ENCODE results near the gene GTF3C4. TPM values are rescaled to one million over a fixed set of nuclear protein-coding genes. Genes with fewer than 3 reads are reported as not detected.

Gene GTF3C4
- total RNA-seq, 1 experiment from 2014 or later = 42.5 TPM

GRCh38 chr9:132728071-132728470, 57.8 kb downstream of the GTF3C4 start:
- Histone ChIP-seq H3K56ac (ENCODE audit: insufficient read length, low read depth, low read length) (no peak overlapping the region), H3K23me2 (ENCODE audit: insufficient read length, low read depth, low read length, poor library complexity, severe bottlenecking) (peaks cover 3% of the 10 kb centered on the region), H2BK12ac (ENCODE audit: insufficient read length, low read depth, low read length) (no peak overlapping the region), H3K18ac (ENCODE audit: insufficient read length, low read depth, low read length) (no peak overlapping the region), H3K79me2 (ENCODE audit: insufficient read depth, low read length) (no peaks in the 10 kb centered on the region), H3K4me1 (ENCODE audit: insufficient read depth, low read length) (no peaks in the 10 kb centered on the region), H4K20me1 (ENCODE audit: control insufficient read depth, insufficient read depth, insufficient read length) (no peaks in the 10 kb centered on the region), H4K91ac (ENCODE audit: insufficient read length, low read depth, low read length) (no peak overlapping the region), H3K79me1 (ENCODE audit: insufficient read depth, low read depth, low read length, poor library complexity, severe bottlenecking) (no peaks in the 10 kb centered on the region), H2BK15ac (ENCODE audit: low read depth, low read length) (no peak overlapping the region), H3K9me3 (ENCODE audit: control insufficient read depth, low read depth, low read length) (no peaks in the 10 kb centered on the region), H3T11ph (ENCODE audit: low read length) (no peak overlapping the region), H4K8ac (replicated peaks; ENCODE audit: insufficient read length, low read depth, low read length) (no peak overlapping the region), H4K5ac (ENCODE audit: insufficient read length, low read depth, low read length) (no peak overlapping the region), H2BK5ac (ENCODE audit: insufficient read length, low read length) (no peak overlapping the region), H2AK5ac (ENCODE audit: insufficient read length, low read length) (no peak overlapping the region), H3K27ac (ENCODE audit: insufficient read length, low read depth, low read length) (no peak overlapping the region), H3K4me2 (ENCODE audit: insufficient read depth, insufficient read length, low read length) (no peak overlapping the region), H3K9ac (ENCODE audit: extremely low read depth, insufficient read length, low read length) (no peak overlapping the region), H3K27me3 (ENCODE audit: insufficient read depth, low read length) (no peaks in the 10 kb centered on the region; the same call in 1 of the 2 replicates), H3K4ac (ENCODE audit: low read depth, low read length) (no peak overlapping the region), H2BK20ac (ENCODE audit: low read depth, low read length, poor library complexity, severe bottlenecking) (no peak overlapping the region), H3K23ac (ENCODE audit: insufficient read length, low read depth, low read length) (no peak overlapping the region), H2BK120ac (ENCODE audit: low read depth, low read length, poor library complexity, severe bottlenecking) (no peak overlapping the region), H2AFZ (ENCODE audit: low read length) (no peak overlapping the region), H3K14ac (ENCODE audit: insufficient read depth, low read length) (no peak overlapping the region)
- H3K4me1 Mint-ChIP-seq = peaks cover 0 to 9% of the 10 kb centered on the region in 2 experiments; a peak in 2 of 4 replicates
- no peaks in the 10 kb centered on the region for H3K36me3 Mint-ChIP-seq (ENCODE audit: insufficient read depth in 1 of 3, low read depth in 3 of 3)
- no CpG with 5 or more reads among the region's 5 CpGs for WGBS (ENCODE audit: extremely low coverage, insufficient read length, low lambda C conversion rate)
- H3K27me3 Mint-ChIP-seq (ENCODE audit: low read depth) = peaks cover 28% of the 10 kb centered on the region
- H3K4me3 Mint-ChIP-seq = no peak overlapping the region
- TF ChIP-seq, protein P1, sequence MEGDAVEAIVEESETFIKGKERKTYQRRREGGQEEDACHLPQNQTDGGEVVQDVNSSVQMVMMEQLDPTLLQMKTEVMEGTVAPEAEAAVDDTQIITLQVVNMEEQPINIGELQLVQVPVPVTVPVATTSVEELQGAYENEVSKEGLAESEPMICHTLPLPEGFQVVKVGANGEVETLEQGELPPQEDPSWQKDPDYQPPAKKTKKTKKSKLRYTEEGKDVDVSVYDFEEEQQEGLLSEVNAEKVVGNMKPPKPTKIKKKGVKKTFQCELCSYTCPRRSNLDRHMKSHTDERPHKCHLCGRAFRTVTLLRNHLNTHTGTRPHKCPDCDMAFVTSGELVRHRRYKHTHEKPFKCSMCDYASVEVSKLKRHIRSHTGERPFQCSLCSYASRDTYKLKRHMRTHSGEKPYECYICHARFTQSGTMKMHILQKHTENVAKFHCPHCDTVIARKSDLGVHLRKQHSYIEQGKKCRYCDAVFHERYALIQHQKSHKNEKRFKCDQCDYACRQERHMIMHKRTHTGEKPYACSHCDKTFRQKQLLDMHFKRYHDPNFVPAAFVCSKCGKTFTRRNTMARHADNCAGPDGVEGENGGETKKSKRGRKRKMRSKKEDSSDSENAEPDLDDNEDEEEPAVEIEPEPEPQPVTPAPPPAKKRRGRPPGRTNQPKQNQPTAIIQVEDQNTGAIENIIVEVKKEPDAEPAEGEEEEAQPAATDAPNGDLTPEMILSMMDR (conservative IDR thresholded peaks at IDR 0.05) = no peak
- no peak overlapping the region for H3K27ac Mint-ChIP-seq
- DNase-seq = no peak
- H3K9me3 Mint-ChIP-seq = no peaks in the 10 kb centered on the region

Data from H9 (cell line).